K562 (cell line): Measurements from ENCODE around the gene PODN. TPM values are rescaled to one million over a fixed set of nuclear protein-coding genes. Genes with fewer than 3 reads are reported as not detected.

ENCODE experiments used
- ATAC-seq: fragments of 200-7000 bp; cut with Tn5 transposase; 3 replicates; pipeline ENCODE4 v1.9.1; 2020; ENCODE audit warnings: moderate library complexity
- BruUV-seq: library from RNA; stranded (reverse); fragments of 400-500 nt; replicated peaks from 2 replicates; lab custom pipeline; 2021; lab: Mats Ljungman, UMichigan
- CTCF ChIA-PET: fragments of 300-600 bp; formaldehyde crosslinking; extraction: SDS; loops from one replicate; lab custom pipeline; 2021; ENCODE audit warnings: low intra/inter-chr PET ratio; lab: Yijun Ruan, JAX
- POLR2A ChIA-PET: fragments of 300-600, 350-650 bp; sonication (Branson Sonifier 250); formaldehyde crosslinking; extraction: SDS; loops from one replicate; lab custom pipeline; 2021; ENCODE audit warnings: antibody characterized with exemption, inconsistent platforms; lab: Yijun Ruan, JAX
- DNase-seq, 4 experiments: peaks; one replicate each; pipeline versions ENCODE4 v3.0.0 to v3.0.0-alpha.2; 2011 to 2018; ENCODE audit warnings: low spot score in 3 of 4, mixed read lengths in 3 of 4; ENCODE audit errors: extremely low read depth in 1 of 4
- FAIRE-seq: peaks from 2 replicates; lab custom pipeline; 2011; peaks lifted over from hg19 to GRCh38; lab: Jason Lieb, UNC
- H2AFZ ChIP-seq: 2 replicates; pipeline ENCODE4 v1.6.0; 2011; ENCODE audit warnings: low read depth, low read length, control low read depth, inconsistent platforms
- H3K27ac ChIP-seq: fragments of 200-600 bp; 3 replicates; pipeline ENCODE4 v1.8.0; 2011; ENCODE audit warnings: low read depth, mild to moderate bottlenecking, control low read depth, inconsistent platforms, low read length, moderate library complexity, mixed read lengths; ENCODE audit errors: extremely low read depth
- H3K27me3 ChIP-seq, 2 experiments: fragments of 300-600 bp in 1 of 2; 2 replicates in 1 of 2; 3 replicates in 1 of 2; pipeline versions ENCODE4 v1.6.0 to v1.8.0; 2011; ENCODE audit warnings: inconsistent platforms in 2 of 2, low read length in 2 of 2, mild to moderate bottlenecking in 1 of 2, mixed read lengths in 1 of 2, moderate library complexity in 1 of 2; ENCODE audit not compliant: control insufficient read depth in 2 of 2, insufficient read depth in 2 of 2
- H3K36me3 ChIP-seq: fragments of 300-600 bp; 3 replicates; pipeline ENCODE4 v1.8.0; 2011; ENCODE audit warnings: mild to moderate bottlenecking, low read length, inconsistent platforms; ENCODE audit not compliant: control insufficient read depth, insufficient read depth
- H3K4me1 ChIP-seq, 2 experiments: fragments of 200-600 bp in 1 of 2; replicated peaks in 1 of 2; 2 replicates in 1 of 2; 3 replicates in 1 of 2; pipeline versions ENCODE4 v1.5.1 to v1.8.0; 2011; ENCODE audit warnings: inconsistent platforms in 2 of 2, low read length in 2 of 2, mild to moderate bottlenecking in 1 of 2, mixed read lengths in 1 of 2, moderate library complexity in 1 of 2; ENCODE audit not compliant: control insufficient read depth in 2 of 2, insufficient read depth in 2 of 2
- H3K4me2 ChIP-seq: 2 replicates; pipeline ENCODE4 v1.6.1; 2011; ENCODE audit warnings: low read length, control low read depth, inconsistent platforms, mixed read lengths; ENCODE audit not compliant: insufficient read depth
- H3K4me3 ChIP-seq: fragments of 200-600 bp; sonication (generic), shearing (Covaris generic); 2 replicates; pipeline ENCODE4 v1.5.1; 2016; ENCODE audit warnings: control low read depth, inconsistent platforms
- H3K79me2 ChIP-seq: fragments of 200-600 bp; 3 replicates; pipeline ENCODE4 v1.8.0; 2011; ENCODE audit warnings: low read length, inconsistent platforms; ENCODE audit not compliant: control insufficient read depth, insufficient read depth
- H3K9ac ChIP-seq, 2 experiments: 2 replicates each; pipeline versions ENCODE4 v1.6.0 to v1.6.1; 2011; ENCODE audit warnings: low read depth in 2 of 2, low read length in 2 of 2, control low read depth in 1 of 2, inconsistent platforms in 1 of 2, mild to moderate bottlenecking in 1 of 2, mixed read lengths in 1 of 2; ENCODE audit not compliant: insufficient read depth in 1 of 2
- H3K9me1 ChIP-seq: one replicate; pipeline ENCODE4 v1.6.0; 2011; ENCODE audit warnings: inconsistent platforms, mild to moderate bottlenecking, low read length, moderate library complexity; ENCODE audit not compliant: control insufficient read depth, insufficient read depth
- H3K9me3 ChIP-seq: replicated peaks from 2 replicates; pipeline ENCODE4 v1.5.1; 2011; ENCODE audit warnings: low read depth, low read length, inconsistent platforms; ENCODE audit not compliant: control insufficient read depth, insufficient read depth
- H4K20me1 ChIP-seq: replicated peaks from 2 replicates; pipeline ENCODE4 v1.6.1; 2011; ENCODE audit warnings: low read length, inconsistent platforms, mixed read lengths; ENCODE audit not compliant: control insufficient read depth, insufficient read depth
- ATF3 ChIP-seq, 2 experiments: fragments of 450-650 bp in 1 of 2; sonication (generic) in 1 of 2; formaldehyde crosslinking in 1 of 2; IDR thresholded peaks in 1 of 2; conservative IDR thresholded peaks in 1 of 2; 2 replicates each; pipeline versions ENCODE4 v1.6.1 to v1.8.1; 2016 to 2023; ENCODE audit warnings: mild to moderate bottlenecking in 2 of 2, moderate library complexity in 2 of 2, inconsistent platforms in 1 of 2, missing genetic modification reagents in 1 of 2
- CEBPB ChIP-seq: fragments of 450-650 bp; IDR thresholded peaks from 2 replicates; pipeline ENCODE4 v1.6.1; 2016; ENCODE audit warnings: missing genetic modification characterization, missing compliant biosample characterization
- CEBPG ChIP-seq, 3 experiments: fragments of 200-800 bp in 1 of 3; sonication (Bioruptor generic) in 1 of 3; sonication (generic) in 1 of 3; formaldehyde crosslinking in 1 of 3; IDR thresholded peaks in 2 of 3; conservative IDR thresholded peaks in 1 of 3; 2 replicates each; pipeline versions ENCODE4 v1.6.1 to v1.8.0; 2016 to 2022; ENCODE audit warnings: missing compliant biosample characterization in 2 of 3, missing genetic modification characterization in 2 of 3, mild to moderate bottlenecking in 1 of 3, missing genetic modification reagents in 1 of 3
- CTBP1 ChIP-seq: fragments of 450-650 bp; IDR thresholded peaks from 2 replicates; pipeline ENCODE4 v1.6.1; 2016; ENCODE audit warnings: borderline replicate concordance
- ESRRA ChIP-seq: fragments of 450-650 bp; IDR thresholded peaks from 2 replicates; pipeline ENCODE4 v1.6.1; 2014; ENCODE audit warnings: low read depth, mild to moderate bottlenecking, moderate library complexity, borderline replicate concordance
- JUN ChIP-seq, 2 experiments: sonication (generic) in 1 of 2; formaldehyde crosslinking in 1 of 2; IDR thresholded peaks; 2 replicates each; pipeline versions ENCODE4 v1.6.1 to v1.8.0; 2012 to 2022; ENCODE audit warnings: borderline replicate concordance in 2 of 2, mild to moderate bottlenecking in 2 of 2, improper control_type of control experiment in 1 of 2, low read depth in 1 of 2, low read length in 1 of 2, missing genetic modification reagents in 1 of 2
- NFE2L1 ChIP-seq: fragments of 450-650 bp; IDR thresholded peaks from 2 replicates; pipeline ENCODE4 v1.6.1; 2016; ENCODE audit warnings: missing genetic modification characterization, low read depth, mild to moderate bottlenecking, missing compliant biosample characterization, moderate library complexity, borderline replicate concordance
- NKRF ChIP-seq: fragments of 450-650 bp; IDR thresholded peaks from 2 replicates; pipeline ENCODE4 v1.6.1; 2016; ENCODE audit warnings: borderline replicate concordance
- NR2C1 ChIP-seq, 2 experiments: fragments of 450-650 bp; IDR thresholded peaks; 2 replicates each; pipeline ENCODE4 v1.6.1; 2017; ENCODE audit warnings: mild to moderate bottlenecking in 2 of 2, antibody characterized with exemption in 1 of 2, inconsistent platforms in 1 of 2, missing compliant biosample characterization in 1 of 2, missing genetic modification characterization in 1 of 2
- NR3C1 ChIP-seq: sonication (generic); formaldehyde crosslinking; IDR thresholded peaks from 2 replicates; pipeline ENCODE4 v1.8.1; 2022; ENCODE audit warnings: missing genetic modification reagents
- SMC3 ChIP-seq: conservative IDR thresholded peaks from 2 replicates; pipeline ENCODE4 v1.6.1; 2011; ENCODE audit warnings: low read depth, low read length, improper control_type of control experiment; ENCODE audit not compliant: insufficient read depth
- ZNF232 ChIP-seq: sonication (generic); formaldehyde crosslinking; IDR thresholded peaks from 2 replicates; pipeline ENCODE4 v1.8.0; 2022; ENCODE audit warnings: mild to moderate bottlenecking, missing genetic modification reagents
- ZNF263 ChIP-seq: sonication (generic); formaldehyde crosslinking; IDR thresholded peaks from 2 replicates; pipeline ENCODE4 v1.8.0; 2022; ENCODE audit warnings: mild to moderate bottlenecking, missing genetic modification reagents, borderline replicate concordance
- ZNF583 ChIP-seq: fragments of 250-450 bp; sonication (Bioruptor Pico); IDR thresholded peaks from 2 replicates; pipeline ENCODE4 v1.4.0; 2020
- ZNF830 ChIP-seq: fragments of 250-450 bp; sonication (Bioruptor Pico); IDR thresholded peaks from 2 replicates; pipeline ENCODE4 v1.5.0; 2021; ENCODE audit warnings: mild to moderate bottlenecking
- WGBS: fragments of 100-300 bp; shearing (Covaris generic); methylation state at CpG from one replicate; pipeline ENCODE4 v1.1.6; 2016; ENCODE audit warnings: low coverage, mixed read lengths; ENCODE audit not compliant: insufficient coverage; ENCODE audit errors: missing lambda C conversion rate; 5-methylcytosine and 5-hydroxymethylcytosine counted together
- in situ Hi-C: fragments of 300-500 bp; cut with MboI; formaldehyde crosslinking; loops from 4 replicates; pipeline ENCODE4 v1.15.0; 2018; ENCODE audit warnings: inconsistent platforms, mixed read lengths
- intact Hi-C: fragments of 100-400 bp; cut with micrococcal nuclease; formaldehyde crosslinking; loops from 2 replicates; pipeline ENCODE4 v1.14.2; 2022
- polyA plus RNA-seq, 8 experiments: library from polyadenylated mRNA; depleted of rRNA in 4 of 8; stranded (reverse) in 5 of 8; unstranded in 3 of 8; fragments of >200 nt; fragmentation: Nextera tagmentation in 2 of 8; fragmentation: Illumina TruSeq in 1 of 8; extraction: Ambion mirVana in 2 of 8; extraction: Trizol in 1 of 8; gene quantifications; 2 replicates each; pipeline versions ENCODE4 v1.2.1 to v1.2.3, GENCODE V29; 2011 to 2014; ENCODE audit warnings: inconsistent platforms in 1 of 8, missing spikeins in 1 of 8
- total RNA-seq, 7 experiments: library from RNA; depleted of rRNA in 6 of 7; stranded (reverse); fragments of >200 nt in 6 of 7; fragmentation: Illumina TruSeq in 2 of 7; extraction: Trizol in 2 of 7; gene quantifications; 2 replicates each; pipeline versions ENCODE4 v1.2.1 to v1.2.3, GENCODE V29; 2011 to 2021; ENCODE audit warnings: low replicate concordance in 1 of 7

Gene PODN
- total and polyA plus RNA-seq, 9 of the 15 experiments (the other 6 are each of a cell fraction or from before 2014, with no cell fraction given), result not detected

- H3K79me2 ChIP-seq, result 0 out of 3 replicates have a peak, but pooled peaks cover 3% of the 10 kb centered on the region
- no peak; the same call in 2 of the 3 replicates for ATAC-seq
- H3K27me3 ChIP-seq, result no peaks in the 10 kb centered on the region
- no peaks in the 10 kb centered on the region for H4K20me1 ChIP-seq
- peaks cover 3% of the 10 kb centered on the region for H3K9me1 ChIP-seq
- CTCF ChIA-PET, result no interaction called here
- H2AFZ ChIP-seq, result no peak overlapping the region
- peaks cover 5% of the 10 kb centered on the region; the same call in 1 of the 3 replicates for H3K36me3 ChIP-seq
- TF ChIP-seq NR3C1 (CRISPR knock-in tag) (no peak), CTBP1 (0 out of 2 replicates have a peak, but pooled peaks have one; percentile 23), ZNF583 (CRISPR knock-in tag) (no peak), ZNF232 (CRISPR knock-in tag) (no peak), NR2C1 (IDR thresholded peaks at IDR 0.05) (no peak), NR2C1 (tag; IDR thresholded peaks at IDR 0.05) (0 out of 2 replicates have a peak, but pooled peaks have one; percentile 41), ZNF830 (CRISPR knock-in tag) (no peak), JUN (IDR thresholded peaks at IDR 0.05; ENCODE audit: borderline replicate concordance, low read depth, low read length) (0 out of 2 replicates have a peak, but pooled peaks have one; percentile 26), JUN (CRISPR knock-in tag; IDR thresholded peaks at IDR 0.05; ENCODE audit: borderline replicate concordance) (no peak), ATF3 (IDR thresholded peaks at IDR 0.05) (peak; percentile 76), ATF3 (CRISPR knock-in tag; conservative IDR thresholded peaks at IDR 0.05) (no peak), ZNF263 (CRISPR knock-in tag) (no peak), NFE2L1 (no peak), CEBPG (CRISPR knock-in tag; IDR thresholded peaks at IDR 0.05) (no peak), CEBPG (tag; conservative IDR thresholded peaks at IDR 0.05 in 1 of 2, IDR thresholded peaks at IDR 0.05 in 1 of 2) (peak in 1 of 2 experiments; percentile 83; a peak in 3 of 4 replicates), CEBPB (tag) (peak; percentile 44), NKRF (0 out of 2 replicates have a peak, but pooled peaks have one; percentile 30), SMC3 (no peak), ESRRA (peak; percentile 94)
- intact Hi-C loops, result no loop called here
- BruUV-seq, result no TSS peak
- H3K9ac ChIP-seq, result no peak overlapping the region
- POLR2A ChIA-PET, result interaction anchor here (0.9 kb wide), 1 partner anchor 14 kb away, joined by 3 read pairs; no protein-coding TSS in a partner anchor
- peak in 1 of 4 experiments; percentile 22 for DNase-seq
- 46% methylated on average over 2 of the region's 2 CpGs for WGBS
- H3K27ac ChIP-seq, result no peak overlapping the region
- in situ Hi-C loops, result no loop called here
- H3K9me3 ChIP-seq, result no peaks in the 10 kb centered on the region
- peaks cover 4 to 5% of the 10 kb centered on the region in 2 experiments; a peak in 4 of 5 replicates for H3K4me1 ChIP-seq
- H3K4me3 ChIP-seq, result no peak overlapping the region
- FAIRE-seq, result no peak
- no peak overlapping the region for H3K4me2 ChIP-seq
Observed at GRCh38 chr1:53025034-53025768, 36.8 kb upstream of the PODN start.
